ENCODE data around the gene PDE4B. TPM values are rescaled to one million over a fixed set of nuclear protein-coding genes. Genes with fewer than 3 reads are reported as not detected.

PDE4B gene
- polyA plus RNA-seq (2012; ENCODE audit: low read depth, missing spikeins), result 27.0 TPM

DNA sequence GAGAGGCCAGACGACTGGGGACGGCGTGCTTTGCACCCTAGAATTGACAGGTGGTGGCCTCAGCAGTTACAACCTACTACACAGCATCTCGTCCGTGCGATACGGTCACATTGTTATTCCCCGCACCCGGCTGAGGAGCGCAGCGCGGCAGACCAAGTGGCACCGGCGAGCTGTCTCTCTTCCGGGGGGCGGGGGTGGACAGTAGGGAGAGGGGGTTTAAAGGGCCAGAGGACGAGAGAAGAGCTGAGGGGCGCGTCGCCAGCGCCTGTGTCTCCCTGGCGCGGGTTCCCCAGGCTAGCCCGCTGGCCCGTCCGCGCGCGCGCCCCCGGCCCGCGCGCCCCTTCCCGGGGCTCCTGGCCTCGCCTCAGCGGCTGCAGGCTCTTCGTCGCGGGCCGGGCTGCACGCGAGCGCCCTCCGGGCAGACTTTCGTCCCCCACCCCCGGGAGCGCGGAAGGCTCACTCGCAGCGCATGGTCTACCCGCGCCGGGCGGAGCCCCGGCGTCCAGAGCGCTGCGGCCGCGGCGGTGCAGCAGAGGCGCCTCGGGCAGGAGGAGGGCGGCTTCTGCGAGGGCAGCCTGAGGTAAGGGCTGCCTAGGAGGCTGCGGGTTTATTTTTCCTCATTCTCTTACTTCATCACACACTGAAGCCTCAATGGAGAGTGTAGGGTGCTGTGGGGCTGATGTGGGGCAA is at the start of gene PDE4B:
TSS of gene PDE4B (plus strand) at position 227 of the 690 bp plus-strand sequence.
- DNase-seq (ENCODE audit: insufficient read length, low spot score) (no peak), FAIRE-seq (no peak)
- TF ChIP-seq POU2F2 (IDR thresholded peaks at IDR 0.05; ENCODE audit: low read depth, low read length), result no peak
- TF ChIP-seq POLR2A (IDR thresholded peaks at IDR 0.05; ENCODE audit: low read depth, low read length), result no peak
- TF ChIP-seq POLR2AphosphoS5 (IDR thresholded peaks at IDR 0.05; ENCODE audit: low read depth, low read length), result no peak
- TF ChIP-seq TAF1 (IDR thresholded peaks at IDR 0.05; ENCODE audit: low read depth, low read length), result no peak
- no peak for TF ChIP-seq SPI1 (IDR thresholded peaks at IDR 0.05; ENCODE audit: low read depth, low read length)
- no peak for TF ChIP-seq PAX5 (IDR thresholded peaks at IDR 0.05; ENCODE audit: insufficient read depth, low read length, severe bottlenecking)

- TF ChIP-seq PAX5 (IDR thresholded peaks at IDR 0.05; ENCODE audit: insufficient read depth, low read length, severe bottlenecking) (no peak), POLR2A (IDR thresholded peaks at IDR 0.05; ENCODE audit: low read depth, low read length) (no peak), TAF1 (IDR thresholded peaks at IDR 0.05; ENCODE audit: low read depth, low read length) (no peak), SPI1 (IDR thresholded peaks at IDR 0.05; ENCODE audit: low read depth, low read length) (no peak), POU2F2 (IDR thresholded peaks at IDR 0.05; ENCODE audit: low read depth, low read length) (no peak), POLR2AphosphoS5 (IDR thresholded peaks at IDR 0.05; ENCODE audit: low read depth, low read length) (no peak)
- FAIRE-seq (no peak), DNase-seq (ENCODE audit: insufficient read length, low spot score) (no peak)
Observed at GRCh38 chr1:65744731-65745130, 48.0 kb upstream of the PDE4B start.

DNA sequence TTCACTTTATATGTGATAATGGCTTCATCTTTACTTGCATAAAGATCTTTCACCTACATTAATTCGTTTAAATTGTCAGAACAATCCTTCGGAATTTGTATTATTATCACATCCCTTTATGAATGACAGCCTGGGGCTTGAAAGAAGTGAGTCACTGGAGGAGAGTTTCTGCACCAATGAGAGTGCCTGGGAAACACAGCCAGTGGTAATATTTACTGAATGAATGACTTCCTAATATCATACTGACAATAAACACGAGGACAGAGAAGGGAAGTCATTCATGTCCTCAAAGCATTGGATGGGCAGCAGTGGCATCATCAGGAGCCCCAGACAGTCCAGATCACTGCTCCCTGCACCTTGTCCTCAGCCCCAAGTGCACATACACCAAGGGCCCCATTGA is 40.7 kb upstream of the PDE4B start:
- no peak for TF ChIP-seq TAF1 (IDR thresholded peaks at IDR 0.05; ENCODE audit: low read depth, low read length)
- no peak for TF ChIP-seq POLR2AphosphoS5 (IDR thresholded peaks at IDR 0.05; ENCODE audit: low read depth, low read length)
- no peak for TF ChIP-seq SPI1 (IDR thresholded peaks at IDR 0.05; ENCODE audit: low read depth, low read length)
- no peak for TF ChIP-seq POU2F2 (IDR thresholded peaks at IDR 0.05; ENCODE audit: low read depth, low read length)
- no peak for TF ChIP-seq POLR2A (IDR thresholded peaks at IDR 0.05; ENCODE audit: low read depth, low read length)
- TF ChIP-seq PAX5 (IDR thresholded peaks at IDR 0.05; ENCODE audit: insufficient read depth, low read length, severe bottlenecking), result no peak
- FAIRE-seq, result no peak
- DNase-seq (ENCODE audit: insufficient read length, low spot score), result no peak

DNA sequence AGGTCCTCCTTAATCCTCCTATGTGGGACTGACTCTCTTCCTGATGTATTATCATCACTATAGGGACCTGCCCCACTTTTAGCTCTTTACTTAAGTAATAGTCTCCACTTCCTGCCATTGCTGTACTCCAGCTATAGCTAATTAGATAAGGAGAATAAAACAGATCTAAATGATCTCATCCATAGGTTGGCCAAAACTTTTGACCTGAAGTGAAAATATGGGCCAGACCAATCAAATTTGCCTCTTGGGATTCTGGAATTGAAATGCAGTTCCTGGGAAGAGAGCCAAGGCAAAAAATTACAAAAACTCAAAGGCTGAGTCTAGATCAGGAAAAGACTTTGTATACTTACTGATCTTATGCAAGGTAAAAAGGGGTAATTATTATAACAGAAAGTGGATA is 36.1 kb upstream of the PDE4B start:
- DNase-seq (ENCODE audit: insufficient read length, low spot score), result no peak
- TF ChIP-seq TAF1 (IDR thresholded peaks at IDR 0.05; ENCODE audit: low read depth, low read length) (no peak), POLR2A (IDR thresholded peaks at IDR 0.05; ENCODE audit: low read depth, low read length) (no peak), PAX5 (IDR thresholded peaks at IDR 0.05; ENCODE audit: insufficient read depth, low read length, severe bottlenecking) (no peak), POLR2AphosphoS5 (IDR thresholded peaks at IDR 0.05; ENCODE audit: low read depth, low read length) (no peak), SPI1 (IDR thresholded peaks at IDR 0.05; ENCODE audit: low read depth, low read length) (no peak), POU2F2 (IDR thresholded peaks at IDR 0.05; ENCODE audit: low read depth, low read length) (no peak)
- FAIRE-seq, result no peak

DNA sequence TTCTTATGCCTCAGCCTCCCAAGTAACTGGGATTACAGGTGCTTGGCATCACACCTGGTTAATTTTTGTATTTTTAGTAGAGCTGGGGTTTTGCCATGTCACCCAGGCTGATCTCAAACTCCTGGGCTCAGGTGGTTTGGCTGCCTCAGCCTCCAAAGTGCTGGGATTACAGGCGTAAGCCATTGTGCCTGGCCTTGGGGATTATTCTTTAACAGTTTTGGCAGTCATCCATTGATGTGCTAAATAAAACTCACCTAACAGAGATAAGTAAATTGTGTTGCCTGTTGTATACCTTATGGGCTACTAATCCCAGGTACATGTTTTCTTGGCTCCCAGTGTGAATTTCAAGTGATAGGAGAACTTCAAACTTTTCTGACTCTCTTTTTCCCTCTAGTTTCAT is 35.2 kb upstream of the PDE4B start:
- FAIRE-seq (no peak), DNase-seq (ENCODE audit: insufficient read length, low spot score) (no peak)
- TF ChIP-seq POU2F2 (IDR thresholded peaks at IDR 0.05; ENCODE audit: low read depth, low read length) (no peak), PAX5 (IDR thresholded peaks at IDR 0.05; ENCODE audit: insufficient read depth, low read length, severe bottlenecking) (no peak), POLR2AphosphoS5 (IDR thresholded peaks at IDR 0.05; ENCODE audit: low read depth, low read length) (no peak), SPI1 (IDR thresholded peaks at IDR 0.05; ENCODE audit: low read depth, low read length) (no peak), POLR2A (IDR thresholded peaks at IDR 0.05; ENCODE audit: low read depth, low read length) (no peak), TAF1 (IDR thresholded peaks at IDR 0.05; ENCODE audit: low read depth, low read length) (no peak)

DNA sequence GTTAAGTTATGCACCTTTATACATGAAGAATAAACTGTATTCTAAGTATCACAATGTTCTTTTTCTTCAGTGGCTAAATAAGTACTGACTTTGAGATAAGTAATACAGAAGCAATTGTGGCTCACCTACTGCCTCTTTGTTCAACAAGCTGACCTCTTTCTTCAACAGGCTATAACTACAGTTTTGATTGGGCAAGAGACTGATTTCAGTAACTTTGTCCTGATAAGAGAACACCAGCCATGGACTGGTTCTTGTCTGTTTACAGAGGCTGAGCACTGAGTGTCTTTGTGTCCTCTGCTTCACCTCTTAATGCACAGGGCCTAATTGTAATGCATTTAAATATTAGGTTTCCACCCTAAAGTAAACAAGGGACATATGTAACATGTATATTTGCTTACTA is 34.6 kb upstream of the PDE4B start:
- no peak for DNase-seq (ENCODE audit: insufficient read length, low spot score)
- no peak for FAIRE-seq
- TF ChIP-seq POLR2A (IDR thresholded peaks at IDR 0.05; ENCODE audit: low read depth, low read length), result no peak
- TF ChIP-seq POU2F2 (IDR thresholded peaks at IDR 0.05; ENCODE audit: low read depth, low read length), result no peak
- TF ChIP-seq TAF1 (IDR thresholded peaks at IDR 0.05; ENCODE audit: low read depth, low read length), result no peak

DNA sequence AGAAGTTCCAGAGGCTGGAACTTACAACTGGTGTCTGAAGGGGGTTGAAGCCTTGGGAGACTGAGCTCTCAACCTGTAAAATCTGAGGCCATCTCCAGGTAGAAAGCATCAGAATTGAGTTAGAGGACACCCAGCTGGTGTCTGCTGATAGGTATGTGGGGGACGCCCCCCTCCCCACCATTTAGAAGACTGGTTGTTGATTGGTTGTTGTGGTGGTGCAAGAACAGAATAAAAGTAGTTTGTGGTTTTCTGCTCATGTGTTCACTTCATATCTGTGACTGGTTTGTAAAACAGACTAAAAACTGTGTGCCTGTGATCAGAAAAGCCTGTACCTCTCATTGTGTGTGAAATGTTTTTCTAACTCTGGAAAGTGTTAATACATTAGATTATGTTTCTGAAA is 33.2 kb upstream of the PDE4B start:
- no peak for DNase-seq (ENCODE audit: insufficient read length, low spot score)
- no peak for FAIRE-seq
- TF ChIP-seq SPI1 (IDR thresholded peaks at IDR 0.05; ENCODE audit: low read depth, low read length) (no peak), POLR2A (IDR thresholded peaks at IDR 0.05; ENCODE audit: low read depth, low read length) (no peak), POLR2AphosphoS5 (IDR thresholded peaks at IDR 0.05; ENCODE audit: low read depth, low read length) (no peak), PAX5 (IDR thresholded peaks at IDR 0.05; ENCODE audit: insufficient read depth, low read length, severe bottlenecking) (no peak), TAF1 (IDR thresholded peaks at IDR 0.05; ENCODE audit: low read depth, low read length) (no peak), POU2F2 (IDR thresholded peaks at IDR 0.05; ENCODE audit: low read depth, low read length) (no peak)

DNA sequence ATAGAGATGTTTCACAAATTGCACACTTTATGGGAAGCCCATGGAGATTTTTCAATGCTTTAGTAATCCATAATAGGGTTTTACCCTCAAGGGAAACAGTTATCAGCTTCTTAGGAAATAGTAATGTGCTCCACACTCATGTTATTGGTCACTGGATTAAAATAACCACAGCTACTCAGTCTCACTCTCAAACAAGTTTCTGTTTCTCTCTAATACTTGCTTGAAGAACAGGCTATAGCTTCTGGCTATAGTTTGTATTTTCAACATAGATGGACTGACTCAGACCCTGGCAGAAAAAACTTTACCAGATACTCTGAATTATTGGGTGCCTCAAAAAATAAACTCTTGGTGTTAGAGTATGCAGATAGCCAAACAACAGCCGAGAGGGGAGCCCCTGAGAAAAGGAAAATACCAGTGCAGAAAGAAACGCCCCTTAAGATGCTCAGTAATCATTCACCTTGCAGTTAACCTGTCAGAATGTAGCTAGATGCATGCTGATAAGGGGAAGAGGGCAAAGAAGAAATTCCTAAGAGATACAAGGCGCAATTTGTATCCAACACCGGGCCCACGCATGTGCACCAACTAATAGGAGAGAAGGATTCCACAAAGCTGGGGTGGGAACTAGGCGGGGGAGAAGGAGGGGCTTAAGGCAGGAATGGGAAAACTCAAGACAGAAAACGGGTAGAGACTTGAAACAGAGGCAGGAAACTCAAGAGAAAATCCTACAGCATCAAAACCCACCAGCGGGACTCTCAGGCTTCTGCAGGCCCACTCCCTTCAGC is 30.4 kb upstream of the PDE4B start:
- TF ChIP-seq POU2F2 (IDR thresholded peaks at IDR 0.05; ENCODE audit: low read depth, low read length), result no peak
- no peak for TF ChIP-seq TAF1 (IDR thresholded peaks at IDR 0.05; ENCODE audit: low read depth, low read length)
- TF ChIP-seq POLR2A (IDR thresholded peaks at IDR 0.05; ENCODE audit: low read depth, low read length), result no peak
- no peak for TF ChIP-seq SPI1 (IDR thresholded peaks at IDR 0.05; ENCODE audit: low read depth, low read length)
- no peak for TF ChIP-seq PAX5 (IDR thresholded peaks at IDR 0.05; ENCODE audit: insufficient read depth, low read length, severe bottlenecking)
- no peak for TF ChIP-seq POLR2AphosphoS5 (IDR thresholded peaks at IDR 0.05; ENCODE audit: low read depth, low read length)
- no peak for FAIRE-seq
- DNase-seq (ENCODE audit: insufficient read length, low spot score), result no peak

DNA sequence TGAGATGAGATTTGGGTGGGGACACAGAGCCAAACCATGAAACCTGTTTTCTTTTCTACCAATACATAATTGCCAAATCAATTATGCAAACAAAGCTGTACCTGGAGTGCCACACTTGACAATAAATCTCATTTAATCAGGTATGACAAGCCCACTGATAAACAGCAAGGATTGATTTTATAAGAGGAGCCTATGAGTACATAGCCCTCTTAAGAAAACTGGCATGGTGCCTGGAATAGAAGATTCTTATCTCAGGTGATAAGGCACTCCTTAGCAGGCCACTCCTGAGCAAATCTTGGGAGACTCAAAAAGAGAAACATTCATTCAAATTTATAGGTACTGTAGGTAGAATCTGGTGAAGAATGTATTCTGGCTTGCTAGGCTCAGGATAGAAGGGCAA is 28.6 kb upstream of the PDE4B start:
- TF ChIP-seq POLR2AphosphoS5 (IDR thresholded peaks at IDR 0.05; ENCODE audit: low read depth, low read length) (no peak), SPI1 (IDR thresholded peaks at IDR 0.05; ENCODE audit: low read depth, low read length) (no peak), POU2F2 (IDR thresholded peaks at IDR 0.05; ENCODE audit: low read depth, low read length) (no peak), POLR2A (IDR thresholded peaks at IDR 0.05; ENCODE audit: low read depth, low read length) (no peak), PAX5 (IDR thresholded peaks at IDR 0.05; ENCODE audit: insufficient read depth, low read length, severe bottlenecking) (no peak), TAF1 (IDR thresholded peaks at IDR 0.05; ENCODE audit: low read depth, low read length) (no peak)
- FAIRE-seq (no peak), DNase-seq (ENCODE audit: insufficient read length, low spot score) (no peak)
